Measurements from ENCODE around the gene OR6C2.
"Not testable (repeated sequence)": the region's sequence is repeated elsewhere in the genome, so short reads cannot be mapped to it uniquely, and the experiment has no call there.

The OR6C2 gene

DNA sequence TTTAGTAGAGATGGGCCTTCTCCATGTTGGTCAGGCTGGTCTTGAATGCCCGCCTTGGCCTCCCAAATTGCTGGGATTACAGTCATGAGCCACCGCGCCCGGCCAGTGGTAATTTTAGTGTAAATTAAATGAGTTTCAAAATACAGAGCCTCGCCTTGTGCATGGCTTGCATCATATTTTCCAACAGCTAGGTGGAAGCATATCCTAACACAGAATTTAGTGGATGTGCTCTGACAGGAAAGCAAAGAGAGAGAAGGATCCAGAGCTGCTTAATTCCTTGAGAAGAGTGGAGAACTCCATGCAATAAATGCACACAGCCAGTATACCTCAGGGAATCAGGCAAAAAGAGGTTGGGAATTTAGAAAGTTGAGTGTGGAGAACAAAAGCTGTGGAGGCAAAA is 2.5 kb downstream of the OR6C2 start:
- H3K36me3 ChIP-seq (replicated peaks), result no peaks in the 10 kb centered on the region
- in situ Hi-C loops (cut with HindIII; ENCODE audit: low pct_ligation_motif_present, low sequenced_read_pairs), result no loop called here
- TF ChIP-seq CTCF (IDR thresholded peaks at IDR 0.05; ENCODE audit: low read depth, low read length, missing control alignments), result no peak

GRCh38 chr12:55448825-55449224 is 4.9 kb downstream of the OR6C2 start:
- H3K4me3 ChIP-seq (ENCODE audit: low read depth, low read length), result no peak overlapping the region
- TF ChIP-seq CTCF (IDR thresholded peaks at IDR 0.05; ENCODE audit: low read depth, low read length, missing control alignments), result no peak
- H3K27ac ChIP-seq, result no peak overlapping the region
- no peaks in the 10 kb centered on the region for H3K27me3 ChIP-seq (replicated peaks)
- DNase-seq, result no peak
- in situ Hi-C loops (cut with HindIII; ENCODE audit: low pct_ligation_motif_present, low sequenced_read_pairs), result no loop called here
- H3K36me3 ChIP-seq (replicated peaks), result no peaks in the 10 kb centered on the region

More for the DNA sequence above, 2.5 kb downstream of the OR6C2 start:
- H3K27ac ChIP-seq, result no peak overlapping the region
- H3K27me3 ChIP-seq (replicated peaks), result no peaks in the 10 kb centered on the region
- H3K4me3 ChIP-seq (ENCODE audit: low read depth, low read length), result no peak overlapping the region
- DNase-seq, result no peak

DNA sequence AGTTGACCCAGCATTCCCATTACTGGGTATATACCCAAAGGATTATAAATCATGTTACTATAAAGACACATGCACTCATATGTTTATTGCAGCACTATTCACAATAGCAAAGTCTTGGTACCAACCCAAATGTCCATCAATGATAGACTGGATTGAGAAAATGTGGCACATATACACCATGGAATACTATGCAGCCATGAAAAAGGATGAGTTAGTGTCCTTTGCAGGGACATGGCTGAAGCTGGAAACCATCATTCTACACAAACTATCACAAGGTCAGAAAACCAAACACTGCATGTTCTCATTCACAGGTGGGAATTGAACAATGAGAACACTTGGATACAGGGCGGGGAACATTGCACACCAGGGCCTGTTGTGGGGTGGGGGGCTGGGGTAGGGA is 21.1 kb downstream of the OR6C2 start:
- H3K4me3 ChIP-seq (ENCODE audit: low read depth, low read length); H3K27ac ChIP-seq; H3K36me3 ChIP-seq (replicated peaks); H3K27me3 ChIP-seq (replicated peaks); in situ Hi-C loops (cut with HindIII; ENCODE audit: low pct_ligation_motif_present, low sequenced_read_pairs); DNase-seq: not testable (repeated sequence)

DNA sequence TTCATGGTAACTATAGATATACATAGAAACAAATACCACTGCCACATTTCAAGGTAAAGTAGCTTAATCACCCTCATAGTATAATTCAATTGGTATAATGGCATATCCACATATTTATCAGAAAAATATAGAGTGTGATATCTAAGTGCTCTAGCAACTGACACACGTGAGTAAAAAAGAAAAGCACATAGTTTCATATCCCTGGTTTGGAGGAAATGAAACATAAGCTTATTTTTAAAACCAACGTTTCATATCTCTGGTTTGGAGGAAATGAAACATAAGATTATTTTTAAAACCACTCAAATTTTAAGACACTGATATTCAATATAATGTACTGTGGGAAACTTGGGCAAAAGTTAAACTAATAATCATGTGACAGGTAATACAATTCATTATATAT is 24.0 kb downstream of the OR6C2 start:
- H3K36me3 ChIP-seq (replicated peaks), result no peaks in the 10 kb centered on the region
- H3K27me3 ChIP-seq (replicated peaks), result no peaks in the 10 kb centered on the region
- H3K27ac ChIP-seq, result no peak overlapping the region
- no peak for TF ChIP-seq CTCF (IDR thresholded peaks at IDR 0.05; ENCODE audit: low read depth, low read length, missing control alignments)
- H3K4me3 ChIP-seq (ENCODE audit: low read depth, low read length), result no peak overlapping the region
- in situ Hi-C loops (cut with HindIII; ENCODE audit: low pct_ligation_motif_present, low sequenced_read_pairs), result no loop called here
- DNase-seq, result no peak

GRCh38 chr12:55469291-55469690 is 25.4 kb downstream of the OR6C2 start:
- in situ Hi-C loops (cut with HindIII; ENCODE audit: low pct_ligation_motif_present, low sequenced_read_pairs), result no loop called here
- H3K27me3 ChIP-seq (replicated peaks), result no peaks in the 10 kb centered on the region
- no peaks in the 10 kb centered on the region for H3K36me3 ChIP-seq (replicated peaks)
- no peak overlapping the region for H3K27ac ChIP-seq
- TF ChIP-seq CTCF (IDR thresholded peaks at IDR 0.05; ENCODE audit: low read depth, low read length, missing control alignments), result no peak
- no peak overlapping the region for H3K4me3 ChIP-seq (ENCODE audit: low read depth, low read length)
- DNase-seq, result no peak

DNA sequence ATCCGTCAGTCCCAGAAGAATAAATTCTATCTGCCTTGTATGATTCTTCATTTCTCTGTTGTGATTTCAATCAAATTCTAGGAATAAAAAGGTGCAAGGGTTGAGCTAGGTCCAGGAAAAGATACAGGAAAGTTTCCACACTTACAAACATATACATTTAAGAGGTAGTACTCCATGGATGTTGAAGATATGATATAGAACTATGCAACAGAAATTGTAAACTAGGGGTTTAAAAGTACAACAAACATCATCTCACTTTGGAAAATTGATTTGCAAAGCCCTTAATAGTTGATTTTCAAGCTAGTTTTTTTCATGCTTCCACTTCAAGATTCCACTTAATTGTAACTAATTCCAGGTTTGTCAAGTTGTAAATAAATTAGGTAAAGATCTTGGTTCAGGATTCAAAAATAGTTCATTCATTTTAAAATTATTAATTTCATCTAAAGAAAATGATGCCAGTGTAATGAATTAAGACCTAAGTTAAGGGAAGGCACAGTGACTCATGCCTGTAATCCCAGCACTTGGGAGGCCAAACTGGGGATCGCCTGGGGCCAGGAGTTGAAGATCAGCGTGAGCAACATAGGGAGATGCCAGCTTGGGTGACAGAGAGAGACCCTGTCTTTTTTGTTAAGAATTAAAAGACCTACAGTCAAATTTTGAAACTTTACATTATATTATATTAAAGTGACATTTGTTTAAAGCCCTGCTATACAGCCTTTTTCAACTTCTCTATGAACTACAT is 26.4 kb downstream of the OR6C2 start, which contains the start of gene OR6C70:
Gene OR6C70, minus strand, starts transcription at position 51 of the 742 bp plus-strand sequence. Its CDS starts 0 bp downstream, at position 51.
- TF ChIP-seq CTCF (IDR thresholded peaks at IDR 0.05; ENCODE audit: low read depth, low read length, missing control alignments), result no peak
- H3K4me3 ChIP-seq (ENCODE audit: low read depth, low read length), result no peak within 1 kb of the TSS
- DNase-seq, result no peak
- in situ Hi-C loops (cut with HindIII; ENCODE audit: low pct_ligation_motif_present, low sequenced_read_pairs), result no loop called here
- H3K27me3 ChIP-seq (replicated peaks), result no peaks in the 10 kb centered on the region
- H3K36me3 ChIP-seq (replicated peaks), result no peaks in the 10 kb centered on the region
- H3K27ac ChIP-seq, result no peak within 1 kb of the TSS
